Nephron progenitor cell (in vitro differentiated cells): ENCODE measurements around the gene TNRC6C.

Experiments
- DNase-seq: peaks from one replicate; pipeline ENCODE4 v3.0.0; 2021
- H3K27ac Mint-ChIP-seq: 2 replicates; pipeline ENCODE4 v1.8.0; 2021; ENCODE audit warnings: mild to moderate bottlenecking, moderate library complexity, mixed read lengths
- H3K27me3 Mint-ChIP-seq: 2 replicates; pipeline ENCODE4 v1.8.0; 2021; ENCODE audit warnings: mild to moderate bottlenecking, low read depth, mixed read lengths; ENCODE audit not compliant: poor library complexity
- H3K36me3 Mint-ChIP-seq: 2 replicates; pipeline ENCODE4 v1.8.0; 2021; ENCODE audit warnings: low read depth, mixed read lengths
- H3K4me1 Mint-ChIP-seq: 2 replicates; pipeline ENCODE4 v1.8.0; 2021; ENCODE audit warnings: mixed read lengths
- H3K4me3 Mint-ChIP-seq: 2 replicates; pipeline ENCODE4 v1.8.0; 2021; ENCODE audit warnings: mild to moderate bottlenecking, moderate library complexity, mixed read lengths
- H3K9me3 Mint-ChIP-seq: 2 replicates; pipeline ENCODE4 v1.8.0; 2021; ENCODE audit warnings: mild to moderate bottlenecking, moderate library complexity, mixed read lengths
- TF ChIP-seq, protein P1 (sequence below): fragments of 200-600 bp; sonication (generic); IDR thresholded peaks from 2 replicates; pipeline ENCODE4 v1.5.0; 2021; ENCODE audit warnings: antibody characterized with exemption

The TNRC6C gene

DNA sequence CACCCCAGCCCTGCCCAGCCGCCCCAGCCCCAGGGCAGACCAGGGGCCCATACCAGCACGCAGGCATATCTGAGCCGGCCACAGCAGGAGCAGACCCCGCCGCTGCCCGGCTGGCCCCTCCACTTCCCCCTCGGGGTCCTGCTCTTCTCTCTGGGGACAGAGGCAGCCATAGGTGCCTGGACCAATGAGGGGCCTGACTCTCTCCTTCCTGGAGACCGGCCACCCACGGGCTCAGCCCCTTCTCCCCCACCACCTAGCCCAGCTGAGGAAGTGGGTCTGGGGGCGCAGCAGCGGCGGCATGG is 166.3 kb downstream of the TNRC6C start:
- no peak for DNase-seq
- Mint-ChIP-seq H3K27ac (no peak overlapping the region), H3K36me3 (peaks cover 20% of the 10 kb centered on the region), H3K9me3 (no peaks in the 10 kb centered on the region), H3K4me1 (peaks cover 28% of the 10 kb centered on the region), H3K4me3 (no peak overlapping the region), H3K27me3 (no peaks in the 10 kb centered on the region)
- TF ChIP-seq, protein P1, sequence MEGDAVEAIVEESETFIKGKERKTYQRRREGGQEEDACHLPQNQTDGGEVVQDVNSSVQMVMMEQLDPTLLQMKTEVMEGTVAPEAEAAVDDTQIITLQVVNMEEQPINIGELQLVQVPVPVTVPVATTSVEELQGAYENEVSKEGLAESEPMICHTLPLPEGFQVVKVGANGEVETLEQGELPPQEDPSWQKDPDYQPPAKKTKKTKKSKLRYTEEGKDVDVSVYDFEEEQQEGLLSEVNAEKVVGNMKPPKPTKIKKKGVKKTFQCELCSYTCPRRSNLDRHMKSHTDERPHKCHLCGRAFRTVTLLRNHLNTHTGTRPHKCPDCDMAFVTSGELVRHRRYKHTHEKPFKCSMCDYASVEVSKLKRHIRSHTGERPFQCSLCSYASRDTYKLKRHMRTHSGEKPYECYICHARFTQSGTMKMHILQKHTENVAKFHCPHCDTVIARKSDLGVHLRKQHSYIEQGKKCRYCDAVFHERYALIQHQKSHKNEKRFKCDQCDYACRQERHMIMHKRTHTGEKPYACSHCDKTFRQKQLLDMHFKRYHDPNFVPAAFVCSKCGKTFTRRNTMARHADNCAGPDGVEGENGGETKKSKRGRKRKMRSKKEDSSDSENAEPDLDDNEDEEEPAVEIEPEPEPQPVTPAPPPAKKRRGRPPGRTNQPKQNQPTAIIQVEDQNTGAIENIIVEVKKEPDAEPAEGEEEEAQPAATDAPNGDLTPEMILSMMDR, result no peak

DNA sequence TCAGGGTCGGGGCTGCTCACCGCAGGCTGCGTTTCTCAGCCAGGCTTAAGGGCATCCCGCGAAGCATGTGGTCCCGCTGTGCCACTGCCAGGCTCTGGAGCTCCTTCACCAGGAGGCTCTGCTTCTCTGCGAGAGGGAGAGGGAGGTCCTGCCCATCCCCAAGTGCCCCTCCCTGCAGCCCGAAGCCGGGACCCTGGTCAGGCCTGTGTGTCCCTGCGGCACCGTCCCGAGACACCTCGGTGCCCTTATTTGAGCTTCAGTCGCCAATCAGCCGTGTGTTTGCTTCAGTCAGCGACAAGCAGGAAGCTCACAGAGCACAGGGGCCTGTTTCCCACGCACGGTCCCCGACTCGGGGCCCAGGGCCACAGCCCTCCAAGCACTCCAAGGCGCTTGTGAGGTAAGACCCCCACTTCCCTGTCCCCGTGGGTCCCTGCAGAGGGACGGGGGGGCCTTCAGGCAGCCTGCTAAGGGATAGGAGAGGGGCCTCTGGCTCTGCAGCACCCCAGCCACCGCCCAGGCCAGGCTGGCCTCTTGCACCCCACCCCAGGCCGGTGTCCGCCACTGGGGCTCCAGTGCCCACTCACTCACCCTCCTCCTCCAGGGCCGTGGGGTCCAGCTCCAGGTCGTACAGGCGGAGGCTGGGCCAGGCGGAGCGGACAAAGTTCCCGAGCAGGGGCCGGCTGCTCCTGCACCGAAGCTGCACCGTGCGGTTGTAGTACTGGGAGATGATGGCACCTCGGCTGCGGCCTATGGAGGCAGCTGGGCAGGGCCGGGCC is 166.8 kb downstream of the TNRC6C start:
- Mint-ChIP-seq H3K4me1 (peaks cover 33% of the 10 kb centered on the region), H3K9me3 (no peaks in the 10 kb centered on the region), H3K36me3 (peaks cover 17% of the 10 kb centered on the region), H3K27me3 (peaks cover under 1% of the 10 kb centered on the region), H3K4me3 (no peak overlapping the region), H3K27ac (no peak overlapping the region)
- TF ChIP-seq, protein P1, result no peak
- no peak for DNase-seq

DNA sequence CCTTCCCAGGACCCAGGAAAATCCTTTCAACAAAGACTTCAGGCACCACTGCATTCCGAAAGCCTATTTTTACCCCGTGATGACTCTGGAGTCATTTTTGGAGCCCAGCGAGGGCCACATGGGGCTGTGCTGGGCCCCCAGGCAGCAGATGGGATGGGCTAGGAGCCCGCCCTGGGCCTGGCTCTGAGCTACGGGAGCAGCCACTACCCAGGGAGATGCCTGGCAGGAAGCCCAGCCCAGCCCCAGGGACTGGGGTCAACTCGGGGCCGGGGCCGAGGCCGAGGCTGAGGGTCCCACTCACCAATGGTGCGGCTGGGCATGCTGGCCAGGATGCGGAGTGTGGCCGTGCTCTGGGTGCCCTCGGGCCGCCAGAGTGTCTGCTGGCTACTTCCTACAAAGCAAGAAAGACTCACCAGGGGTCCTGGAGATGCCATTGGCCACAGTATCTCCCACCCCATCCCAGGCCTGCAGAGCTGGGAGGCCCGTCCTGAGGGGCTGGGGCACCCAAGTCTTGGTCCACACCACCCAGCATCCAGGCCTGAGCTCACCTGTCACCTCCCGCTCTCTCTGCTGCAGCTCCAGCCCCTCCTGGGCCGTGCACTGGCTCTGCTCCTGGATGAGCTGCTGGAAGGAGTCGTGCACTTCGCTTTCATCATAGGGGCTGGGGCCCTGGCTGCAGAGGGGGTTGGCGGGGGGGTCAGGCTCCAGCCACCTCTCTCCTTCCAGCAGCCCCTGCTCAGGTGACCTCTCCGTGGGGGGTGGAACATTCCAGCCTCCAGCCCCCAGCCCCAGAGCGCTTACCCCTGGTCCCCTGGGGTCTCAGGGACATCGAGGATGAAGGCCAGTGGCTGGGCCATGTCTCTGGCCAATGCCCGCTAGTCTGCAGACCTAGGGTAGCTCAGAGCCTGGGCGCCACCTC is 167.7 kb downstream of the TNRC6C start:
- peaks cover 13% of the 10 kb centered on the region for H3K36me3 Mint-ChIP-seq
- peak overlapping the region; percentile 51 for H3K27ac Mint-ChIP-seq
- no peak for DNase-seq
- H3K4me1 Mint-ChIP-seq, result peaks cover 38% of the 10 kb centered on the region
- peaks cover 8% of the 10 kb centered on the region for H3K27me3 Mint-ChIP-seq
- TF ChIP-seq, protein P1, result no peak
- peak overlapping the region; percentile 85 for H3K4me3 Mint-ChIP-seq
- H3K9me3 Mint-ChIP-seq, result no peaks in the 10 kb centered on the region

DNA sequence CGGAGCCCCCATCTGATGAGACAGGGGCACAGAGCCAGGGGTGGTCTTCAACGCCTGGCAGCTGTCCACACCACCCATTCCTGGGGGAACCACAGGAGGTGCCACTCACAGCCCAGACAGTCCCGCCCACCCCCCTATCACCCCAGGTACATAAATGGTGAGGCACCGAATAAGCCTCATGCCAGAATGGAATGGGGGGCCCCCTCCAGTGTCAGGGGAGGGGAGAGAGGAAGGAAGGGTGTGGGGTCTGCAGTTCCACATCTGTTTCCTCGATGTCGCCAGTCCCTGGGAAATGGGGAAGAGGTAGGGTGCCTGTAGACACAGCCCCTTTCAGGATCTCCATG is 168.4 kb downstream of the TNRC6C start:
- peak overlapping the region; percentile 85 for H3K4me3 Mint-ChIP-seq
- peaks cover 8% of the 10 kb centered on the region for H3K27me3 Mint-ChIP-seq
- DNase-seq, result no peak
- H3K9me3 Mint-ChIP-seq, result no peaks in the 10 kb centered on the region
- H3K27ac Mint-ChIP-seq, result peak overlapping the region; percentile 90
- peaks cover 38% of the 10 kb centered on the region for H3K4me1 Mint-ChIP-seq
- peaks cover 13% of the 10 kb centered on the region for H3K36me3 Mint-ChIP-seq
- TF ChIP-seq, protein P1, result no peak

DNA sequence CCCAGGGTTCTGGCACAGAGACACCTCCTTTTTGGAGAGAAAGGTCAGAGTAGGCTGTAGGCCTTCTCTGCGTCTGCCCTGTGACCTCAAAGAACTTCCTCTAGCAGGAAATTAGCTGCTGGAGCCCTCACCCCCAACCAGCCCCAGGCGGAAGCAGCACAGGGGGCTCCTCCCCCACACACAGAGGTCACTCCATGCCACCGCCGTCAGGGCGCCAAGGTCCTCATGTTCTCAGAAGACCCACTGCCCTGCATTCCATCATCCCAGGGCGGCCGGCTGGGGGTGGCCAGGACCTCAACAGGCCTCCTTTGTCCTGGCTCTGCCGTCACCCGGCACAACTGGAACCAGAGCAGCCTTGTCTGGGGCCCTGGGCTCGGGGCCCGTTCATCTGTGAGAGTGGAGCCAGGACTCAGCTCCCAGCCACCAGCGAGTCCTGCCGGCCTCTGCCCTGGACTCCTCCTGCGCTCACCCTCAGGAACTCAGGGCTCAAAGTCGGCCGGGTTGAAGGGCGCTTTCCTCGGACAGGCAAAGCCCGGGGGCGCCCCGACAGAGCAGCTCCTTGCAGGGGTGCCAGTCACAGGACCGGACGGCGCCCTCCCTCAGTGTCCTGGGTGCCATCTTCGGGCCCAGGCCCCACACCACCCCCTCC is 168.9 kb downstream of the TNRC6C start:
- H3K9me3 Mint-ChIP-seq, result no peaks in the 10 kb centered on the region
- H3K4me3 Mint-ChIP-seq, result peak overlapping the region; percentile 85
- TF ChIP-seq, protein P1, result no peak
- peaks cover 38% of the 10 kb centered on the region for H3K4me1 Mint-ChIP-seq
- peak; percentile 70 for DNase-seq
- H3K36me3 Mint-ChIP-seq, result peaks cover 13% of the 10 kb centered on the region
- H3K27me3 Mint-ChIP-seq, result peaks cover 8% of the 10 kb centered on the region
- H3K27ac Mint-ChIP-seq, result peak overlapping the region; percentile 90
